WERI-Rb-1 (cell line): ENCODE data around the gene EWSR1.

Experiments
- DNase-seq: peaks from one replicate; pipeline ENCODE4 v3.0.0-alpha.2; 2020
- H3K27ac ChIP-seq: fragments of 250-450 bp; sonication (Bioruptor Pico); 2 replicates; pipeline ENCODE4 v1.5.1; 2020; ENCODE audit warnings: mild to moderate bottlenecking, moderate library complexity
- H3K27me3 ChIP-seq: fragments of 250-450 bp; sonication (Bioruptor Pico); 2 replicates; pipeline ENCODE4 v1.5.1; 2021; ENCODE audit warnings: mild to moderate bottlenecking, low read depth, moderate library complexity; ENCODE audit not compliant: insufficient read depth, severe bottlenecking
- H3K36me3 ChIP-seq: fragments of 250-450 bp; sonication (Bioruptor Pico); 2 replicates; pipeline ENCODE4 v1.5.1; 2020; ENCODE audit warnings: mild to moderate bottlenecking, moderate library complexity
- H3K4me3 ChIP-seq: 2 replicates; pipeline ENCODE4 v1.5.1; 2011; ENCODE audit warnings: low read depth, mild to moderate bottlenecking, control low read depth, low read length
- H3K9me3 ChIP-seq: fragments of 250-450 bp; sonication (Bioruptor Pico); 2 replicates; pipeline ENCODE4 v1.5.1; 2021; ENCODE audit warnings: mild to moderate bottlenecking, moderate library complexity; ENCODE audit not compliant: severe bottlenecking
- CTCF ChIP-seq: IDR thresholded peaks from 2 replicates; pipeline ENCODE4 v1.5.1; 2011; ENCODE audit warnings: low read depth, mild to moderate bottlenecking, control low read depth, inconsistent platforms, low read length

The EWSR1 gene

DNA sequence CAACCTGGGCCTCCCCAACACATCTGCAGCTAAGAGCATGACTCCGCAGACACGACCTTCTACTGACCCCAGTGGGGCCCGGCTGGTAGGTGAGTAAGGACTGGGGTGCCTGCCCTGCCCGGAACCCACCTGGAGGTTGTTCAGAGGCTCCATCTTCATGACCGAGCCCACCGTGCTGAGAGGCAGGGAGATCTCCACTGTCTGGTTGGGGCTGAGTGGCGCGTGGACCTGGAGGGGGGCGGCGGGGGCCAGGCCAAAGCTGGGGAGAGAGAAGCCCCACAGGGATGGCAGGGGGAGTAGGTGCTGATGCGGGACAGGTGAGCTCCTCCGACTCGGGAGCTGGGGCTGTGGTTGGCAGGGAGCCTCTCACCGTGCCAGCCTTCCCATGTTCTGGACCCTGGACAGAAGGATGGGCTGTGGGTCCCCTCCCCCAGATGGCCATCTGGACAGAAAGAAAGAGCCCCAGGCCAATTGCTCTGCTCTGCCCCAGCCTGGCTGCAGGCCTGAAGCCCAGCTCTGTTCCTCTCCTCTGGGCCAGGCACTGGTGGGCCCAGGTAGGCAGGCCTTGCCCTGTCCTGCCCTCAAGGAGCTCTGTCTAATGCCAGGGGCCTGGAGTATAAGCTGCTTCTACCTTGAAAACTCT is 63.7 kb downstream of the EWSR1 start:
- DNase-seq, result no peak
- TF ChIP-seq CTCF, result no peak
- H3K27ac ChIP-seq, result peak overlapping the region; percentile 51
- no peaks in the 10 kb centered on the region for H3K27me3 ChIP-seq
- peaks cover 48% of the 10 kb centered on the region for H3K36me3 ChIP-seq
- H3K9me3 ChIP-seq, result no peaks in the 10 kb centered on the region
- no peak overlapping the region for H3K4me3 ChIP-seq

DNA sequence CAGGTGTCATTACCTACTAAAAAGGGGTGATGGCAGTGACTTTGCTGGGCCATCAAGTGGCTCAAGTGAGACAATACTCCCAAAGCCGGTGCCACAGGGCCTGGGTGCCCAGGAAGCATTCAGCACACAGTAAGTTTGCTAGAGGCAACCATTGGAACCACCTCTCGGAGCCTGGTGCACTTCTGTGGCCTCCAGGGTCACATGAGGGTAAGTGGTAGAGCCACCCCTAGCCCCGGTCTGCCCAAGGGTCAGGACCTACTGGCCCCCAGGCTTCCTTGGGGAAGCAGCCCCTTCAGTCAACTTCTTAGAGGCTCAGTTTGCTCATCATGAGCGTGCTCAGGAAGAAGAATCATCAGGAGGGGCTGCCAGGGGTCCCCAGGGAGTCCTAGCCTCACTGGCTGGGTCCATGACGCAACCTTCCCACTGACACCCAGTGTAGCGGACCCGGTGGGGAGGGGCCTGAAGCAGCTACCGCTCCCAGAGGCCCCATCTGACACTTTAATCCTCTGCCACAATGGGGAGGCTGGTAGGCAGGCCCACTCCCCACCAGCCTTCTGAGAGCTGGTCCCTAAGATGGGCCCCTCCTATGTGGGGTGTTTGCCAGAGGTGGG is 64.9 kb downstream of the EWSR1 start:
- Histone ChIP-seq H3K27ac (no peak overlapping the region), H3K36me3 (peaks cover 55% of the 10 kb centered on the region), H3K4me3 (no peak overlapping the region), H3K27me3 (no peaks in the 10 kb centered on the region), H3K9me3 (no peaks in the 10 kb centered on the region)
- no peak for DNase-seq
- TF ChIP-seq CTCF, result no peak

DNA sequence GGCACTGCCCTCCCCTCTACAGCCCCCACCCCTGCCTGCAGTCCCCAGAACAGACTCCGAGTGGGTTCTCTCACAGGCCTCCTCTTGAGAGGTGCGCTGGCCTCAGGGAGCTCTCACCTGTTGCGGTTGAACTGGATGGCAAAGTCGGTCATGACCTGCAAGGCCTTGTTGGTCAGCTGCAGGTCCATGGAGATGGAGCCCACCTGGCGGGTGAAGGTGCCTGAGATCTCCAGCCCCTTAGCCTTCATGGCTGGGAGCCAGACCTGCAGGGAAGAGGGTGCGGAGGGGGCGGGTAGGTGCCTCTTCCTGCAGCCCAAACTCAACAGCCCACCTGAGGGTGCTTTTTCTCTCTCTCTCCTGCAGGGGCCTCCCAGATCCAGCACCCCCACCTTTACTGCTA is 66.1 kb downstream of the EWSR1 start:
- Histone ChIP-seq H3K27ac (no peak overlapping the region), H3K9me3 (no peaks in the 10 kb centered on the region), H3K36me3 (peaks cover 60% of the 10 kb centered on the region), H3K27me3 (no peaks in the 10 kb centered on the region), H3K4me3 (no peak overlapping the region)
- TF ChIP-seq CTCF, result no peak
- DNase-seq, result no peak

DNA sequence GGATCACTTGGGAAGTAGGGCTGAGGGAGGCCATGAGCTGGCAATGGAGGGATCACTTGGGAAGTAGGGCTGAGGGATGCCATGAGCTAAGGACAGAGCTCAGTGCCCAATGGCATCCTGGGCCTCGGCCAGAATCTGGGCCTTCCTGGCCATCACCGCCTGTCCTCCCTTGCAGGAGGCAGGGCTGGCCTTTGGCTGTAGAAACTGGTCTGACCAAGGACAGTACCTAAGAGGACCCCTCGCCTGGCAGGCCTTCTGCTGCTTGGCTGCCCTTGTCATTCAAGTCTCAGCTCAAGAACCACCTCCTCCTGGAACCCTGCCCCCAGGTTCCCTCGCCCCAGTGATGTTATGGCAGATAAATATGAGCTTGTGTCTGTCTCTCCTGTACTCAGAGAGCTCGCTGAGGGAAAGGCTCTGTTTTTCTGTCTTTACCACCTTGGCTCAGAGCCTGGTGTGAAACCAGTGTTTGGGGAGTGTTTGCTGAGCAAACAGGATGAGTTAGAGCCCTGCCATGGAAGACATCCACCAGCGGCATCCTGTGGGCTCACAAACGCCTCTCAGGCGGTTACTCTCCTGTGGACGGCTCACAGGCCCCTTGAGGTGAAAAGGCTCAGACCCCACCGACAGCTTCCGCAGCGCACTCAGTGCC is 66.8 kb downstream of the EWSR1 start:
- Histone ChIP-seq H3K9me3 (no peaks in the 10 kb centered on the region), H3K4me3 (no peak overlapping the region), H3K27me3 (no peaks in the 10 kb centered on the region), H3K27ac (no peak overlapping the region), H3K36me3 (peaks cover 61% of the 10 kb centered on the region)
- no peak for DNase-seq
- no peak for TF ChIP-seq CTCF

DNA sequence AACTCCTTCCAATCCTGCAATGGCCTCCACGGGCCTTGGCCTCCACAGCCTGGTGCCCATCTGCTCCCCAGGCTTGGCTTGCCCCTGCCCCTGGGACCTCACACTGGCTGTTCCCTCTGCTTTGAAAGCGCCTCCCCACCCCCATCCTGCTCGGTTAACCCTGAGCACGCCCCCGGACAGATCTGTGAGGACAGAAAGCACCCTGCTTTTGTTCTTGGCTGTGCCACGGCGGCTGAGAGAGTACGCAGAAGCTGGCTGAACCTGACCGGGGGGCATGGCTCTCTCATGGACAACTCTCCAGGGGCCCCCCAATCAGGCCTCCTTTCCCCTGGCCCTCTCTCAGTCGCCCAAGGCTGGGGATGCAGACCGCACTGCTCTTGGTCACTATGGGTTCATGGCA is 67.6 kb downstream of the EWSR1 start:
- TF ChIP-seq CTCF, result no peak

More for the DNA sequence above, 67.6 kb downstream of the EWSR1 start:
- no peak overlapping the region for H3K4me3 ChIP-seq
- no peak overlapping the region for H3K27ac ChIP-seq
- no peaks in the 10 kb centered on the region for H3K27me3 ChIP-seq
- DNase-seq, result no peak
- no peaks in the 10 kb centered on the region for H3K9me3 ChIP-seq
- H3K36me3 ChIP-seq, result peaks cover 66% of the 10 kb centered on the region
